Left ventricle myocardium superior (tissue), 1 donor: ENCODE data around the gene ANKRD52. TPM values are rescaled to one million over a fixed set of nuclear protein-coding genes. Genes with fewer than 3 reads are reported as not detected.
"Not testable (repeated sequence)": the region's sequence is repeated elsewhere in the genome, so short reads cannot be mapped to it uniquely, and the experiment has no call there.

Source experiments
- ATAC-seq: fragments of 200-7000 bp; cut with Tn5 transposase; one replicate; pipeline ENCODE4 v1.9.1; 2020; ENCODE audit warnings: mild to moderate bottlenecking, moderate library complexity
- DNase-seq: peaks from one replicate; pipeline ENCODE4 v3.0.0-alpha.2; 2020
- intact Hi-C: fragments of 100-400 bp; cut with micrococcal nuclease; formaldehyde crosslinking; loops from one replicate; pipeline ENCODE4 v1.11.0; 2022
- long read RNA-seq: library from polyadenylated mRNA; unstranded; transcript quantifications from one replicate; pipeline ENCODE4 v2.0.0, GENCODE V29; 2021
- total RNA-seq: library from RNA; stranded (reverse); fragmentation: NEBNext Ultra II Directional; extraction: Animal tissue kit (Norgen Biotek cat#: 25700); gene quantifications from one replicate; pipeline ENCODE4 v1.2.1, GENCODE V29; 2021
- donor health status: DM: no; HTN: yes; CAD: no; lungs with severe emphysema.

Gene ANKRD52
- total RNA-seq = 28.5 TPM
- long read RNA-seq, partial matches to known transcripts = 4 of 6 reads
- long read RNA-seq, other reads (novel, unspliced or antisense) = 2 of 6 reads

GRCh38 chr12:56258068-56258819 is at the start of gene ANKRD52:
TSS of gene ANKRD52 (minus strand) at chr12:56258384. CDS start at chr12:56258269, 115 bp downstream.
- DNase-seq = peak; percentile 92
- intact Hi-C loops = no loop called here
- peak; percentile 98 for ATAC-seq

GRCh38 chr12:56307221-56307965 is 49.2 kb upstream of the ANKRD52 start:
- ATAC-seq = no peak
- DNase-seq = no peak
- intact Hi-C loops = no loop called here

- intact Hi-C loops = no loop called here
- ATAC-seq = no peak
Observed at GRCh38 chr12:56304872-56305590, 46.8 kb upstream of the ANKRD52 start.

GRCh38 chr12:56304276-56304675 is 46.1 kb upstream of the ANKRD52 start:
- intact Hi-C loops = no loop called here
- ATAC-seq (no peak), DNase-seq (no peak)

More at GRCh38 chr12:56304872-56305590, 46.8 kb upstream of the ANKRD52 start:
- DNase-seq = no peak

- intact Hi-C loops = no loop called here
- ATAC-seq (peak; percentile 17), DNase-seq (no peak)
Observed at GRCh38 chr12:56300644-56301464, 42.7 kb upstream of the ANKRD52 start.

- intact Hi-C loops = no loop called here
- ATAC-seq (peak; percentile 97), DNase-seq (peak; percentile 99)
Observed at GRCh38 chr12:56299853-56300643, 41.9 kb upstream of the ANKRD52 start, which contains the start of gene CS. TSS of gene CS (minus strand) at chr12:56300330. CDS start at chr12:56300201, 129 bp downstream.

GRCh38 chr12:56299308-56299852 is 41.2 kb upstream of the ANKRD52 start:
- DNase-seq (no peak), ATAC-seq (peak; percentile 7)
- intact Hi-C loops = no loop called here

GRCh38 chr12:56298828-56299227 is 40.6 kb upstream of the ANKRD52 start:
- DNase-seq (no peak), ATAC-seq (no peak)
- intact Hi-C loops = no loop called here

- ATAC-seq = no peak
- intact Hi-C loops = no loop called here
Observed at GRCh38 chr12:56297400-56297799, 39.2 kb upstream of the ANKRD52 start.

GRCh38 chr12:56296295-56296694 is 38.1 kb upstream of the ANKRD52 start:
- no peak for ATAC-seq
- intact Hi-C loops = no loop called here
- DNase-seq = no peak

More at GRCh38 chr12:56297400-56297799, 39.2 kb upstream of the ANKRD52 start:
- DNase-seq = no peak

- no peak for DNase-seq
- intact Hi-C loops = no loop called here
- ATAC-seq = no peak
Observed at GRCh38 chr12:56293795-56294194, 35.6 kb upstream of the ANKRD52 start.

GRCh38 chr12:56288705-56289387 is 30.7 kb upstream of the ANKRD52 start:
- intact Hi-C loops = no loop called here
- DNase-seq = no peak
- no peak for ATAC-seq

GRCh38 chr12:56286044-56286830 is 28.1 kb upstream of the ANKRD52 start:
- DNase-seq (no peak), ATAC-seq (peak; percentile 20)
- intact Hi-C loops = no loop called here

- intact Hi-C loops, DNase-seq, ATAC-seq: not testable (repeated sequence)
Observed at GRCh38 chr12:56284263-56284662, 26.1 kb upstream of the ANKRD52 start.

- ATAC-seq = no peak
- intact Hi-C loops = no loop called here
- DNase-seq = no peak
Observed at GRCh38 chr12:56282579-56282978, 24.4 kb upstream of the ANKRD52 start.

- intact Hi-C loops = no loop called here
- ATAC-seq (no peak), DNase-seq (no peak)
Observed at GRCh38 chr12:56282030-56282429, 23.8 kb upstream of the ANKRD52 start.
